NCI-H2227 treated with DMSO at 0.1 percent for 48 hours (cell line): ENCODE results near the gene IQGAP2.

Experiments
- DNase-seq: peaks from one replicate; lab custom pipeline; 2025; lab: John Stamatoyannopoulos, UW

The IQGAP2 gene

GRCh38 chr5:76690704-76691466, 287.8 kb downstream of the IQGAP2 start:
- no peak for DNase-seq

DNA sequence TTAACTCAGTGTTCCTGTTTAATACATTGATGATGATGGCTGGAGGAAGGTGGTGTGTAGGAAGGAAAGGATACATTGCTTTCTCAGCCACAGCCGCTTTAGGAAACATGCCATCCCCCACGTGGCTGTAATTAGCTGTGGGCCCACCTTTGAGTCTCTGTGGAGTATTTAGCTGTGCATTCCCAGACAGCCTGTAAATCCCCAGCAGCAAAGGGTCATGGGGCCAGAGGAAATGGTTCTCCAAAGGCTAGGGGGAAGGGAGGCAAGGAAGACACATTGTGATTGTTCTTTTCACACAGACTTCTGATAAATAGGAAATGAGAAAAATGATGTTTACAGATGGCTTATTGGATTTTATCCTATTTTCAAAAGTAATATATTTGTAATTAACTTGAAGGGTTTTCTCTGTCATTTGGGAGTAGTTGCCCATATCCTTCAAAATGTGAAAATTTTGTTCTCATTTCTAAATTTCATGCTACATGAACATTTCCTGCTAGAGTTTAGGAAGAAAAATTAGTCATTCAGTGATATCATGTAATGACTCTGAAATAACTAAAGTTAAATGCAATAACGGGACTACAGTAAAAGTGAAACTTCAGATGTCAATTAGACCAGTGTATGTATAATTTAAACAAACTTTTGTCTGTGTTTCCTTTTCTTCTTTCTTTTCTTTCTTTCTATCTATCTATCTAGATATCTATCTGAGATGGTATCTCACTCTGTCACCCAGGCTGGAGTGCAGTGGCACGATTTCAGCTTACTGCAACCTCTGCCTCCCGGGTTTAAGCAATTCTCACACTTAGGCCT, 288.6 kb downstream of the IQGAP2 start:
- DNase-seq = no peak

- no peak for DNase-seq
Measured at GRCh38 chr5:76692274-76692540, 289.1 kb downstream of the IQGAP2 start.

- no peak for DNase-seq
Measured at GRCh38 chr5:76692651-76693050, 289.6 kb downstream of the IQGAP2 start.

- no peak for DNase-seq
Measured at GRCh38 chr5:76693141-76693540, 290.1 kb downstream of the IQGAP2 start.

GRCh38 chr5:76694317-76694716, 291.2 kb downstream of the IQGAP2 start:
- DNase-seq = no peak

DNA sequence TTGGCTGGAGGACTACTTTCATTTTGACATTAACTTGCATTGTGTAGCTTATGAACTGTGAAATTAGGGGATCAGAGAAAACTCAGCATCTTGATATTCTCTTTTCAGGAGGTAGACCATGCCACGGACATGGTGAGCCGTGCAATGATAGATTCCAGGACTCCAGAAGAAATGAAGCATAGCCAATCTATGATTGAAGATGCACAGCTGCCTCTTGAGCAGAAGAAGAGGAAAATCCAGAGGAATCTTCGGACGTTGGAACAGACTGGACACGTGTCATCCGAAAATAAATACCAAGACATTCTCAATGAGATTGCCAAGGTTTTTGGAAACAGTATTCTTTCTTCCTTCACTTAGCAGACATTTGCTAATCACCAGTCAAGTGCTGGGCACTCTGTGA, 292.3 kb downstream of the IQGAP2 start:
- no peak for DNase-seq

DNA sequence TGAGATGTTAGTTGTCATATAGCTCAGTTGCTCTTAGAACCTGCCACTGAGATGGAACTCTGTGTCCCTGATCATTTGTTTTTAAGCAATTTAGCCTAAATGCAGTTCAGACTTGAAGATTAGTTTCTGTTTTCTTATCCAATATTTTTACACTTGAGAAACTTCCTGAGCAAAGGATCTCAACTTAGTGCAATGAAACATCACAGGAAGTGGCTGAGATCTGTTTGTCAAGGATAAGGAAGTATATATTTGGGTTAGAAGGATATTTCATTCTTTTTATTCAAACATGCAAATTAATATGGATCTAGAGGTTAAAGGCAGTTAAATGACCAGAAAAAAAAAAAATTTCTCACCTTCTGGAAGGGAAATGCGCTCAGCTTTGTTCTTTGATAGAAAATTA, 293.2 kb downstream of the IQGAP2 start:
- no peak for DNase-seq

DNA sequence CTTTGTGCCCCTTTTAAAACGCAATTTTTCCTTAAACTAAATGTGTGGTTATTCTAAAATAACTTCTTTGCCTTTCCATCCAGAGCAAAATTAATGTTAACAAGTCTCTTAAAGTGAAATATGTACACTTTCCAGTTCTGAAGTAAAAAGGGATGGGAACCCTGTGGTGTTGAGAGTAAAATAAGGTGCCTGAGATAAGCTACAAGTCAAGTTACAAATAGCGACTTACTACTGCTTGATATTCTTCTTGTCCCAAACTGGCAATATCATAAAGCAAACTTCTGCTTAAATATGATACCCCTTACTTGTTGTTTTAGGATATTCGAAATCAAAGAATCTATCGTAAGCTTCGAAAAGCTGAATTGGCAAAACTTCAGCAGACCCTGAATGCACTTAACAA, 294.6 kb downstream of the IQGAP2 start:
- no peak for DNase-seq

DNA sequence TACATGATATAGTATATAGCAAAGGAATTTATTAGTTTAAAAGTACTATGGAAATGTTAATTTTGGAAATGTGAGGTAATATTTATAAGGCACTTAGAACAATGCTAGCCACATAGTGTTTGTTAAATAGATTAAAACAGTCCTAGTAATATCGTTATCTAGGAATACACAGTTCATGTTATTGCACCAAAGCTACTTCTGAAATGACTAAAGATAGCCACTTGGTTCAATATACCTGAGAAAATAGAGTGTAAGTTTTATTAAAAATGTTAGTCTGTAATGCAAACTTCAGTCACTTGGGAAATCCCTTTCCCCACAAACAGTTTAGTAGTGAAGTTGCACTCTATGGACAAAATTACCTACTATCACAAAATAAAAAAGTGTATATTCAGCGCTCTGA, 297.5 kb downstream of the IQGAP2 start:
- DNase-seq = no peak

- no peak for DNase-seq
Measured at GRCh38 chr5:76701298-76701697, 298.2 kb downstream of the IQGAP2 start.

- no peak for DNase-seq
Measured at GRCh38 chr5:76703707-76704106, 300.6 kb downstream of the IQGAP2 start.

GRCh38 chr5:76704131-76704663, 301.1 kb downstream of the IQGAP2 start:
- no peak for DNase-seq

DNA sequence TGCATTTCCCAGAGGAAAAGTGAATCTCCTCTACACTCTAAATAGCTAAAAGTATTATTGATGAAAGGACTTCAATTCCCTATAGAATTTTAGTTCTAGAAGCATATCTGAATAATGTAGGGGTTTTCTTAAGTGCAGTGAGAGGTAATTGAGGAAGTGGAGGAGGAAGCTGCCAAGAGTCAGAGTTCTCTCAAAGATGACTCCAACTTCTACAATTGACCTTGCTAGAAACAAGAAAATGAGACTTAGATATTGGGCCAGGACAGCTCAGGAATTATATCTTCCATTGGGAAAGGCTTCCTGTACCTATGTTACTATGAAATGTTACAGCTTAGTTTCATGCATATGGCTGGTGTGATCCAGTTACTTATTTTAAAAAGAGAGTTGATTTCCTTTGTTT, 302.5 kb downstream of the IQGAP2 start:
- DNase-seq = no peak

DNA sequence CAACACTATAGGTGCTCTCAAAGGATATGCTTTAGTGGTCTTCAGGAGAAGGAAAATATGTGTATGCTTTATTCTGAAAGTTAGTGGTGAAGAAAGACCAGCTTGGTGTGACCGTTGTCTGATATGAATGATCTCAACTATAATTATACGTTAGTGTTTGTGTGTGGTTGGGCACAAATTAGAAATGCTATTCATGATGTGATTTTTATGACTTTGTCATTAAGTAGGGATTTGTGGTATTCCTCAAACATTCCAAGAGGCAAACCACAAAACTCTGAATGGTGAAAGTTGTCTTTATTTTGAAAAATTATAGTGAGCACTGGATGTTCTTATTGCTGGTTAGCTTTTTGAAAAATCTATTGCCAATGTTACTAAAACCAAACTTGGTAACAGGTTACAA, 306.7 kb downstream of the IQGAP2 start:
- no peak for DNase-seq

GRCh38 chr5:76710991-76711390, 307.9 kb downstream of the IQGAP2 start:
- DNase-seq = no peak

DNA sequence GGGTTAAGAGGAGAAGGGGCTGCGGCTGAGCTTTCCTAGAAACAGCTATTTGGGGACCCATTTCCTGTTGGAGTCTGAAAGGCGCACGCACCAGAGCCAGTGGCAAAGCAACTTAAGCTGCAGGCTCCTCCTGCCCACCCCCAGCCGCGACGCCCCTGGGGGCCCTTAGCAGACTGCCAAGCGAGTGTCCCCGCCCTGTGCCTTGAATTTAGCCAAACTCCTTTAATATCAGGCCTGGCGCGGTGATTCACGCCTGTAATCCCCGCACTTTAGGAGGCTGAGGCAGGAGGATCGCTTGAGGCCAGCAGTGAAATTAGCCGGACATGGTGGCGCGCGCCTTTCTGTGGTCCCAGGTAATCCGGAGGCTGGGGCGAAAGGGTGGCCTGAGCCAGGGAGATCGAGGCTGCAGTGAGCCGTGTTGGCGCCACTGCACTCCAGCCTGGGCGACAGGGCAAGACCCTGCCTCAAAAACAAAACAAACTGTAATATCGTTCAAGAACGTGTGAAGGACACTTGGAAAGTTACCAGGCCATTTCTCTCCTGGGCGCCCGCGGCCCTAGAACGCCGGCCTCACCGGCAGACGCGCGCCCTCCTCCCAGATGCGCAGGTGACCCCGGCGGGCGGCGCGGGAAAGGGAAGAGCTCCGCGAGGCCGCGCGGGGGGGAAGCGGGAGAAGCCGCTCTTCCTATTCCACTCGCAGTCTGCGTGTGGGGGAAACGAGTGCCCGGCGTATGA, 311.8 kb downstream of the IQGAP2 start:
- no peak for DNase-seq

DNA sequence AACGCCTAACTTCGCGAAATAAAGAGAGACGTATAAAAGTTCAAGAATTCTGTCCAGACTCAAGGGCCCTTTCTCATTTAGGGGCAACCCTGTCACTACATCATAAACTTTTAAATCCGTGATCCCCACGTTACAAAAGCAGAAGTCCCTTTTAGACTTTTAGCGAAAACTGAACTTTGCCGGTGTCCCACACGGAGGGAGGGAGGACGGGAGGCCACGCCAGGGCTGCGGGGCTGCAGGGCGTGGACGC, 312.3 kb downstream of the IQGAP2 start:
- no peak for DNase-seq

GRCh38 chr5:76715736-76716455, 312.8 kb downstream of the IQGAP2 start, which contains the start of gene F2R:
Gene F2R (plus strand): TSS chr5:76716126. CDS start chr5:76716308, 182 bp downstream.
- DNase-seq = no peak

- no peak for DNase-seq
Measured at GRCh38 chr5:76716456-76717157, 313.5 kb downstream of the IQGAP2 start.

- DNase-seq = no peak
Measured at GRCh38 chr5:76717222-76718083, 314.4 kb downstream of the IQGAP2 start.
